MM.1S (cell line): ENCODE measurements around the gene SGPL1.

Experiments used
- DNase-seq: peaks from one replicate; pipeline ENCODE4 v3.0.0-alpha.2; 2015
- H2AFZ ChIP-seq: fragments of 300-600 bp; sonication (generic); 2 replicates; pipeline ENCODE4 v1.6.0; 2016; ENCODE audit warnings: antibody characterized with exemption, low read length
- H3F3A ChIP-seq: fragments of 300-600 bp; sonication (generic); 2 replicates; pipeline ENCODE4 v1.6.1; 2016; ENCODE audit warnings: mild to moderate bottlenecking, antibody characterized with exemption, low read length, moderate library complexity, mixed read lengths; ENCODE audit not compliant: insufficient read depth
- H3K27ac ChIP-seq: fragments of 300-600 bp; sonication (generic); 2 replicates; pipeline ENCODE4 v1.5.1; 2016; ENCODE audit warnings: mild to moderate bottlenecking, low read length
- H3K27me3 ChIP-seq: fragments of 300-600 bp; sonication (generic); replicated peaks from 2 replicates; pipeline ENCODE4 v1.6.0; 2016; ENCODE audit warnings: low read length; ENCODE audit not compliant: insufficient read depth
- H3K36me3 ChIP-seq: fragments of 300-600 bp; sonication (generic); replicated peaks from 2 replicates; pipeline ENCODE4 v1.6.1; 2016; ENCODE audit warnings: mild to moderate bottlenecking, low read length, mixed read lengths; ENCODE audit not compliant: insufficient read depth
- H3K4me1 ChIP-seq: fragments of 300-600 bp; sonication (generic); 2 replicates; pipeline ENCODE4 v1.6.1; 2016; ENCODE audit warnings: low read length, mixed read lengths
- H3K4me2 ChIP-seq: fragments of 300-600 bp; sonication (generic); 2 replicates; pipeline ENCODE4 v1.6.0; 2016; ENCODE audit warnings: low read depth, low read length
- H3K4me3 ChIP-seq: fragments of 300-600 bp; sonication (generic); 2 replicates; pipeline ENCODE4 v1.5.1; 2016; ENCODE audit warnings: low read length, mixed read lengths
- H3K79me2 ChIP-seq: fragments of 300-600 bp; sonication (generic); 2 replicates; pipeline ENCODE4 v1.6.1; 2016; ENCODE audit warnings: mixed run types, low read length, mixed read lengths
- H3K9ac ChIP-seq: fragments of 300-600 bp; sonication (generic); 2 replicates; pipeline ENCODE4 v1.6.1; 2016; ENCODE audit warnings: low read length, mixed read lengths
- H3K9me2 ChIP-seq: fragments of 300-600 bp; sonication (generic); replicated peaks from 2 replicates; pipeline ENCODE4 v1.6.1; 2016; ENCODE audit warnings: mild to moderate bottlenecking, low read length, mixed read lengths; ENCODE audit not compliant: insufficient read depth
- H3K9me3 ChIP-seq: fragments of 300-600 bp; sonication (generic); replicated peaks from 2 replicates; pipeline ENCODE4 v1.6.1; 2016; ENCODE audit warnings: mild to moderate bottlenecking, low read length, mixed read lengths; ENCODE audit not compliant: insufficient read depth
- H4K20me1 ChIP-seq: fragments of 300-600 bp; sonication (generic); 2 replicates; pipeline ENCODE4 v1.6.1; 2016; ENCODE audit warnings: mild to moderate bottlenecking, low read length, moderate library complexity, mixed read lengths; ENCODE audit not compliant: insufficient read depth
- EZH2 ChIP-seq: fragments of 300-600 bp; sonication (generic); optimal IDR thresholded peaks from 2 replicates; pipeline ENCODE3; 2017; ENCODE audit warnings: low read depth, mild to moderate bottlenecking, antibody characterized with exemption, low read length, mixed read lengths
- EZH2phosphoT487 ChIP-seq: fragments of 300-600 bp; sonication (generic); IDR thresholded peaks from 2 replicates; pipeline ENCODE4 v1.6.1; 2018; ENCODE audit warnings: antibody characterized with exemption, low read length
- TF ChIP-seq, protein P1 (sequence below): fragments of 300-600 bp; sonication (generic); IDR thresholded peaks from 2 replicates; pipeline ENCODE4 v1.5.1; 2016; ENCODE audit warnings: antibody characterized with exemption, low read length, mixed read lengths

Gene SGPL1

DNA sequence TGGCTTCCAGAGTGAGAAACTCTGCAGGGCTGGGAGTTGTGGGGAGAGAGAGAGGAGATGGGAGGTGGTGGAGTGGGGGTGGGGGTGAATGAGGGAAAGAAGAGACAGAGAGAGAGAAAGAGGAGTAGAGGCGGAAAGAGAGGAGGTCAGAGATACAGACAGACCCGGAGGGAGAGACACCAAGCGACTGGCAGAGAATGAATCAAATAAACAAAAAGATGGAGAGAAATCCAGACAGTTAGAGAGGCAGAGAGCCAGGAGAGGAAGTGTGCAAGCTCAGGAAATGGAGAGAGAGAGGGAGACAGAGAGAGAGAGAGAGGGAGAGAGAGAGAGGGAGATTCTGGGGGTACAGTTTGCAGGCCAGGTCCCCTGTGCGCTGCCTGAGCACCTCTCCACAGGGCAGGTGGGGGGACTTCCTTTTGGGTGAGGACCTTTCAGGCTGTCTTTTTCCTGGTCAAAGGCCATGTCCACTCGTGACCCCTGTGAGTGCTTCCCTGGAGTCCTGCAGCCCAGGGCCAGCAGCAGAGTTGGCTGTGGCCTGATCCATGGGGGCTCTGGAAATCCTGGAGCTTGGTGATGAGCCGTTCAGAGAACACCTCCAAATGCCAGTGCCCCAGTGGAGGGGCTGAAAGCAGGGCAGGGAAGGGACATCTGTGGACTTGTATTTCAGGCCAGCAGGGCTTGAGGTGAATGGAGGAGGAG, 97.6 kb downstream of the SGPL1 start:
- Histone ChIP-seq H3F3A (no peaks in the 10 kb centered on the region), H3K36me3 (no peaks in the 10 kb centered on the region), H3K27ac (no peak overlapping the region), H4K20me1 (no peaks in the 10 kb centered on the region), H3K79me2 (no peaks in the 10 kb centered on the region), H2AFZ (no peak overlapping the region), H3K4me3 (no peak overlapping the region), H3K4me2 (no peak overlapping the region), H3K9me3 (no peaks in the 10 kb centered on the region), H3K9me2 (no peaks in the 10 kb centered on the region), H3K4me1 (no peaks in the 10 kb centered on the region), H3K27me3 (peaks cover 82% of the 10 kb centered on the region), H3K9ac (no peak overlapping the region)
- TF ChIP-seq EZH2, result no peak
- TF ChIP-seq EZH2phosphoT487, result no peak
- TF ChIP-seq, protein P1, sequence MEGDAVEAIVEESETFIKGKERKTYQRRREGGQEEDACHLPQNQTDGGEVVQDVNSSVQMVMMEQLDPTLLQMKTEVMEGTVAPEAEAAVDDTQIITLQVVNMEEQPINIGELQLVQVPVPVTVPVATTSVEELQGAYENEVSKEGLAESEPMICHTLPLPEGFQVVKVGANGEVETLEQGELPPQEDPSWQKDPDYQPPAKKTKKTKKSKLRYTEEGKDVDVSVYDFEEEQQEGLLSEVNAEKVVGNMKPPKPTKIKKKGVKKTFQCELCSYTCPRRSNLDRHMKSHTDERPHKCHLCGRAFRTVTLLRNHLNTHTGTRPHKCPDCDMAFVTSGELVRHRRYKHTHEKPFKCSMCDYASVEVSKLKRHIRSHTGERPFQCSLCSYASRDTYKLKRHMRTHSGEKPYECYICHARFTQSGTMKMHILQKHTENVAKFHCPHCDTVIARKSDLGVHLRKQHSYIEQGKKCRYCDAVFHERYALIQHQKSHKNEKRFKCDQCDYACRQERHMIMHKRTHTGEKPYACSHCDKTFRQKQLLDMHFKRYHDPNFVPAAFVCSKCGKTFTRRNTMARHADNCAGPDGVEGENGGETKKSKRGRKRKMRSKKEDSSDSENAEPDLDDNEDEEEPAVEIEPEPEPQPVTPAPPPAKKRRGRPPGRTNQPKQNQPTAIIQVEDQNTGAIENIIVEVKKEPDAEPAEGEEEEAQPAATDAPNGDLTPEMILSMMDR, result no peak
- no peak for DNase-seq

DNA sequence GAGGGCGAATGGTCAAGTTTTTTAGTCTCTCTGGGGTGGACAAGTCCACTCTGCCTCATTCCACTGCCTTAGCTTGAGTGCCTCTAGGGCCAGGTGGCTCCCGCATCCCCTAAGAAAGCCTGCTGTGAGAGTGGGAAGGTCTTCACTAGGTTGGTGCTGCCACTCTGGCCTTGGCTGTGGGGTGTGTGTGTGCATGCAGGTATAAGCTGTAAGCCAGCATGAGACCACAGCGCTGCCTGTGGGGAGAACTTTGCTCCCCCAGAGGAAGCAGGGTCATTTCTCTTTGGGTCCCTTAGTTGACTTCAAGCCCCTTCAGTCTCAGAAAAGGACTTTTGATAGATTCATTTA, 98.1 kb downstream of the SGPL1 start:
- no peak overlapping the region for H3K9ac ChIP-seq
- no peaks in the 10 kb centered on the region for H4K20me1 ChIP-seq
- H3K79me2 ChIP-seq, result no peaks in the 10 kb centered on the region
- H3K4me2 ChIP-seq, result no peak overlapping the region
- no peaks in the 10 kb centered on the region for H3K36me3 ChIP-seq
- H3F3A ChIP-seq, result no peaks in the 10 kb centered on the region
- no peak overlapping the region for H2AFZ ChIP-seq
- H3K9me2 ChIP-seq, result no peaks in the 10 kb centered on the region
- no peaks in the 10 kb centered on the region for H3K4me1 ChIP-seq
- H3K4me3 ChIP-seq, result no peak overlapping the region
- TF ChIP-seq EZH2 (no peak), EZH2phosphoT487 (no peak)
- TF ChIP-seq, protein P1, result no peak
- no peak for DNase-seq
- no peaks in the 10 kb centered on the region for H3K9me3 ChIP-seq
- peaks cover 80% of the 10 kb centered on the region for H3K27me3 ChIP-seq
- no peak overlapping the region for H3K27ac ChIP-seq

DNA sequence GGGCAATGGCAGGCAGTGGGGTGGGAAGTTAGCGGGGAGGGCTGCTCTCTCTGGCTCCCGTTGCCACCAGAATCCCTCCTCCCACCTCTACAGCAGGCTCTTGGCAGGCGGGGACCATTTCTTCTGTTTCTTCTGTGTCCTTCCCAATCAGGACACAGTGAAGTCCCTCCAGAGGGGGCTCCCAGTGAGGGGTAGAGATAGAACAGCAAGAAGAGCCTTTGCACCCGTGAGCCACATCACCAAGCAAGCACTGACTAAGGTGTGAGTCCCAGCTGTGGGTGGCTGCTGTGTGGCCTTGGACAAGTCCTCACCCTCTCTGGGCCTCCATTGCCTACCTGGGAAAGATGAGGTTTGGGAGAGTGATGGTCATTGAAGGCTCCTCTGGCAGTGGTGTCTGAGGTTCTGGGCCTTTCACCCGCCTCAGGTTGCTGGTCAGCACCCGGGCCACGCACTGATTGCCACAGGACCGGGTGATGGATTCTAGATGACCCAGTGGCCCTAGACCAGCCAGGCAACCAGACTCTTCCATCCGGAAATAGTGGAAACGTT, 98.6 kb downstream of the SGPL1 start:
- Histone ChIP-seq H2AFZ (no peak overlapping the region), H3K27me3 (peaks cover 84% of the 10 kb centered on the region), H3K36me3 (no peaks in the 10 kb centered on the region), H3K79me2 (no peaks in the 10 kb centered on the region), H3K4me1 (no peaks in the 10 kb centered on the region; the same call in 1 of the 2 replicates), H4K20me1 (no peaks in the 10 kb centered on the region), H3K9ac (no peak overlapping the region), H3K4me3 (no peak overlapping the region), H3K9me3 (no peaks in the 10 kb centered on the region), H3K27ac (no peak overlapping the region), H3K4me2 (no peak overlapping the region), H3F3A (no peaks in the 10 kb centered on the region), H3K9me2 (no peaks in the 10 kb centered on the region)
- no peak for TF ChIP-seq EZH2
- no peak for TF ChIP-seq EZH2phosphoT487
- TF ChIP-seq, protein P1, result no peak
- no peak for DNase-seq
